H9 (cell line): ENCODE results near the gene NME4. TPM values are rescaled to one million over a fixed set of nuclear protein-coding genes. Genes with fewer than 3 reads are reported as not detected.
A peak's percentile ranks its signal among the peaks of the same experiment; 100 is the strongest.

Experiments
- DNase-seq: peaks from one replicate; pipeline ENCODE4 v3.0.0-alpha.2; 2017
- H2AFZ ChIP-seq: one replicate; pipeline ENCODE4 v1.6.1; 2013; ENCODE audit warnings: mild to moderate bottlenecking, low read length, control low read depth, moderate library complexity
- H2AK5ac ChIP-seq: 2 replicates; pipeline ENCODE4 v1.6.1; 2013; ENCODE audit warnings: low read length, control low read depth, mixed read lengths; ENCODE audit not compliant: insufficient read length
- H2BK120ac ChIP-seq: one replicate; pipeline ENCODE4 v1.6.1; 2013; ENCODE audit warnings: low read depth, mild to moderate bottlenecking, low read length, control low read depth, inconsistent platforms; ENCODE audit not compliant: poor library complexity, severe bottlenecking
- H2BK12ac ChIP-seq: 2 replicates; pipeline ENCODE4 v1.6.1; 2013; ENCODE audit warnings: low read length, control low read depth, mixed read lengths, low read depth; ENCODE audit not compliant: insufficient read length
- H2BK15ac ChIP-seq: 2 replicates; pipeline ENCODE4 v1.6.1; 2013; ENCODE audit warnings: low read depth, low read length, control low read depth
- H2BK20ac ChIP-seq: one replicate; pipeline ENCODE4 v1.6.1; 2013; ENCODE audit warnings: low read depth, mild to moderate bottlenecking, low read length, control low read depth, inconsistent platforms; ENCODE audit not compliant: poor library complexity, severe bottlenecking
- H2BK5ac ChIP-seq: 2 replicates; pipeline ENCODE4 v1.6.1; 2013; ENCODE audit warnings: low read length, control low read depth, mixed read lengths; ENCODE audit not compliant: insufficient read length
- H3K14ac ChIP-seq: 2 replicates; pipeline ENCODE4 v1.6.1; 2013; ENCODE audit warnings: low read length, control low read depth; ENCODE audit not compliant: insufficient read depth
- H3K18ac ChIP-seq: 2 replicates; pipeline ENCODE4 v1.6.1; 2013; ENCODE audit warnings: low read depth, mild to moderate bottlenecking, mixed read lengths, low read length, control low read depth; ENCODE audit not compliant: insufficient read length
- H3K23ac ChIP-seq: 2 replicates; pipeline ENCODE4 v1.6.1; 2013; ENCODE audit warnings: low read length, control low read depth, mixed read lengths, low read depth; ENCODE audit not compliant: insufficient read length
- H3K23me2 ChIP-seq: 2 replicates; pipeline ENCODE4 v1.6.1; 2013; ENCODE audit warnings: low read depth, mild to moderate bottlenecking, mixed read lengths, low read length, control low read depth; ENCODE audit not compliant: insufficient read length, poor library complexity, severe bottlenecking
- H3K27ac ChIP-seq: 2 replicates; pipeline ENCODE4 v1.5.1; 2013; ENCODE audit warnings: low read length, control low read depth, mixed read lengths, low read depth; ENCODE audit not compliant: insufficient read length
- H3K27me3 ChIP-seq: 2 replicates; pipeline ENCODE4 v1.6.1; 2013; ENCODE audit warnings: low read length, control low read depth, inconsistent platforms; ENCODE audit not compliant: insufficient read depth
- H3K4ac ChIP-seq: 2 replicates; pipeline ENCODE4 v1.6.1; 2013; ENCODE audit warnings: low read depth, mild to moderate bottlenecking, control low read depth, inconsistent platforms, low read length, moderate library complexity
- H3K4me1 ChIP-seq: 2 replicates; pipeline ENCODE4 v1.6.1; 2013; ENCODE audit warnings: low read length, control low read depth, inconsistent platforms; ENCODE audit not compliant: insufficient read depth
- H3K4me2 ChIP-seq: 2 replicates; pipeline ENCODE4 v1.6.1; 2013; ENCODE audit warnings: low read length, control low read depth, mixed read lengths; ENCODE audit not compliant: insufficient read length, insufficient read depth
- H3K56ac ChIP-seq: 2 replicates; pipeline ENCODE4 v1.6.1; 2013; ENCODE audit warnings: low read depth, mild to moderate bottlenecking, mixed read lengths, low read length, control low read depth; ENCODE audit not compliant: insufficient read length
- H3K79me1 ChIP-seq: 2 replicates; pipeline ENCODE4 v1.6.1; 2013; ENCODE audit warnings: low read depth, mild to moderate bottlenecking, moderate library complexity, low read length, control low read depth, inconsistent platforms; ENCODE audit not compliant: insufficient read depth, poor library complexity, severe bottlenecking
- H3K79me2 ChIP-seq: 2 replicates; pipeline ENCODE4 v1.6.1; 2013; ENCODE audit warnings: low read length, control low read depth, inconsistent platforms; ENCODE audit not compliant: insufficient read depth
- H3K9ac ChIP-seq: 2 replicates; pipeline ENCODE4 v1.6.1; 2013; ENCODE audit warnings: low read length, control low read depth, mixed read lengths; ENCODE audit not compliant: insufficient read length; ENCODE audit errors: extremely low read depth
- H3K9me3 ChIP-seq: one replicate; pipeline ENCODE4 v1.6.1; 2013; ENCODE audit warnings: low read depth, low read length, inconsistent platforms; ENCODE audit not compliant: control insufficient read depth
- H3T11ph ChIP-seq: one replicate; pipeline ENCODE4 v1.6.1; 2013; ENCODE audit warnings: mild to moderate bottlenecking, low read length, control low read depth, inconsistent platforms
- H4K20me1 ChIP-seq: one replicate; pipeline ENCODE4 v1.6.1; 2013; ENCODE audit not compliant: control insufficient read depth, insufficient read length, insufficient read depth
- H4K5ac ChIP-seq: 2 replicates; pipeline ENCODE4 v1.6.1; 2013; ENCODE audit warnings: low read depth, mild to moderate bottlenecking, mixed read lengths, low read length, control low read depth; ENCODE audit not compliant: insufficient read length
- H4K8ac ChIP-seq: replicated peaks from 2 replicates; pipeline ENCODE4 v1.6.1; 2013; ENCODE audit warnings: low read length, control low read depth, mixed read lengths, low read depth; ENCODE audit not compliant: insufficient read length
- H4K91ac ChIP-seq: 2 replicates; pipeline ENCODE4 v1.6.1; 2013; ENCODE audit warnings: low read depth, mild to moderate bottlenecking, moderate library complexity, mixed read lengths, low read length, control low read depth; ENCODE audit not compliant: insufficient read length
- H3K27ac Mint-ChIP-seq, 3 experiments: 2 replicates in 2 of 3; 3 replicates in 1 of 3; pipeline ENCODE4 v1.8.0; 2020 to 2021; ENCODE audit warnings: mixed read lengths in 3 of 3, mild to moderate bottlenecking in 1 of 3, moderate library complexity in 1 of 3
- H3K27me3 Mint-ChIP-seq: 2 replicates; pipeline ENCODE4 v1.8.0; 2021; ENCODE audit warnings: low read depth, mild to moderate bottlenecking, moderate library complexity, mixed read lengths
- H3K36me3 Mint-ChIP-seq, 3 experiments: 2 replicates in 2 of 3; 3 replicates in 1 of 3; pipeline ENCODE4 v1.8.0; 2020 to 2021; ENCODE audit warnings: low read depth in 3 of 3, mixed read lengths in 3 of 3; ENCODE audit not compliant: insufficient read depth in 1 of 3
- H3K4me1 Mint-ChIP-seq, 2 experiments: 2 replicates each; pipeline ENCODE4 v1.8.0; 2020; ENCODE audit warnings: mixed read lengths in 2 of 2
- H3K4me3 Mint-ChIP-seq, 2 experiments: 2 replicates in 1 of 2; 3 replicates in 1 of 2; pipeline ENCODE4 v1.8.0; 2020 to 2021; ENCODE audit warnings: mild to moderate bottlenecking in 2 of 2, mixed read lengths in 2 of 2, moderate library complexity in 1 of 2
- H3K9me3 Mint-ChIP-seq, 2 experiments: 2 replicates in 1 of 2; 3 replicates in 1 of 2; pipeline ENCODE4 v1.8.0; 2020; ENCODE audit warnings: mild to moderate bottlenecking in 2 of 2, mixed read lengths in 2 of 2, moderate library complexity in 1 of 2
- WGBS: extraction: QIAGEN DNeasy Blood & Tissue Kit; methylation state at CpG from one replicate; pipeline ENCODE4 v1.1.7; 2013; ENCODE audit warnings: missing lambda C conversion rate, low lambda C conversion rate, mixed read lengths; ENCODE audit not compliant: insufficient read length; ENCODE audit errors: extremely low coverage; 5-methylcytosine and 5-hydroxymethylcytosine counted together
- total RNA-seq: library from RNA; stranded (reverse); gene quantifications from 2 replicates; pipeline ENCODE4 v1.2.1, GENCODE V29; 2021
- TF ChIP-seq, protein P1 (sequence below): fragments of 200-600 bp; sonication (generic); conservative IDR thresholded peaks from 3 replicates; pipeline ENCODE4 v1.8.0; 2021; ENCODE audit warnings: antibody characterized with exemption, mild to moderate bottlenecking

The NME4 gene
- total RNA-seq, 1 experiment from 2014 or later: 320 TPM

- Histone ChIP-seq H3K4ac (no peak overlapping the region), H2BK12ac (no peak overlapping the region), H3K27me3 (no peaks in the 10 kb centered on the region), H3K56ac (no peak overlapping the region), H3K23ac (no peak overlapping the region), H2BK15ac (no peak overlapping the region), H3K79me1 (no peaks in the 10 kb centered on the region), H4K5ac (no peak overlapping the region), H3K9me3 (no peaks in the 10 kb centered on the region), H2BK5ac (no peak overlapping the region), H3T11ph (no peak overlapping the region), H4K20me1 (peaks cover 2% of the 10 kb centered on the region), H4K91ac (no peak overlapping the region), H3K4me1 (peaks cover 2% of the 10 kb centered on the region; the same call in 1 of the 2 replicates), H3K9ac (no peak overlapping the region), H3K18ac (peak overlapping the region; percentile 11), H3K14ac (no peak overlapping the region; the same call in 1 of the 2 replicates), H2BK120ac (no peak overlapping the region), H2AK5ac (no peak overlapping the region), H3K27ac (no peak overlapping the region), H3K79me2 (no peaks in the 10 kb centered on the region), H4K8ac (no peak overlapping the region), H2BK20ac (no peak overlapping the region), H3K4me2 (peak overlapping the region; percentile 36), H3K23me2 (no peaks in the 10 kb centered on the region), H2AFZ (no peak overlapping the region)
- peak; percentile 80 for DNase-seq
- Mint-ChIP-seq H3K27me3 (no peaks in the 10 kb centered on the region), H3K4me1 (peaks cover 23 to 24% of the 10 kb centered on the region in 2 experiments), H3K27ac (peak overlapping the region; percentile 96 to 97 (median 97)), H3K36me3 (peaks cover 22 to 34% (median 29%) of the 10 kb centered on the region in 3 experiments), H3K9me3 (peaks cover 7 to 14% of the 10 kb centered on the region in 2 experiments), H3K4me3 (peak overlapping the region; percentile 80 to 94)
- TF ChIP-seq, protein P1, sequence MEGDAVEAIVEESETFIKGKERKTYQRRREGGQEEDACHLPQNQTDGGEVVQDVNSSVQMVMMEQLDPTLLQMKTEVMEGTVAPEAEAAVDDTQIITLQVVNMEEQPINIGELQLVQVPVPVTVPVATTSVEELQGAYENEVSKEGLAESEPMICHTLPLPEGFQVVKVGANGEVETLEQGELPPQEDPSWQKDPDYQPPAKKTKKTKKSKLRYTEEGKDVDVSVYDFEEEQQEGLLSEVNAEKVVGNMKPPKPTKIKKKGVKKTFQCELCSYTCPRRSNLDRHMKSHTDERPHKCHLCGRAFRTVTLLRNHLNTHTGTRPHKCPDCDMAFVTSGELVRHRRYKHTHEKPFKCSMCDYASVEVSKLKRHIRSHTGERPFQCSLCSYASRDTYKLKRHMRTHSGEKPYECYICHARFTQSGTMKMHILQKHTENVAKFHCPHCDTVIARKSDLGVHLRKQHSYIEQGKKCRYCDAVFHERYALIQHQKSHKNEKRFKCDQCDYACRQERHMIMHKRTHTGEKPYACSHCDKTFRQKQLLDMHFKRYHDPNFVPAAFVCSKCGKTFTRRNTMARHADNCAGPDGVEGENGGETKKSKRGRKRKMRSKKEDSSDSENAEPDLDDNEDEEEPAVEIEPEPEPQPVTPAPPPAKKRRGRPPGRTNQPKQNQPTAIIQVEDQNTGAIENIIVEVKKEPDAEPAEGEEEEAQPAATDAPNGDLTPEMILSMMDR: no peak
- WGBS: no CpG with 5 or more reads among the region's 22 CpGs
Measured at GRCh38 chr16:396605-397004, 394 bp upstream of the NME4 start.
